IMR-90 (cell line): ENCODE results near the gene KIAA1614. TPM values are rescaled to one million over a fixed set of nuclear protein-coding genes. Genes with fewer than 3 reads are reported as not detected.

ENCODE experiments used
- ATAC-seq: fragments of 200-7000 bp; cut with Tn5 transposase; 2 replicates; pipeline ENCODE4 v1.9.1; 2020; ENCODE audit warnings: low read depth, mild to moderate bottlenecking, moderate library complexity
- BruUV-seq: library from RNA; stranded (reverse); fragments of 400-500 nt; replicated peaks from 2 replicates; lab custom pipeline; 2021; lab: Mats Ljungman, UMichigan
- CTCF ChIA-PET: fragments of 300-600 bp; formaldehyde crosslinking; extraction: SDS; loops from one replicate; lab custom pipeline; 2021; ENCODE audit warnings: antibody characterized with exemption; lab: Yijun Ruan, JAX
- POLR2A ChIA-PET: fragments of 300-600 bp; sonication (Branson Sonifier 250); formaldehyde crosslinking; loops from one replicate; lab custom pipeline; 2022; ENCODE audit warnings: antibody characterized with exemption; ENCODE audit not compliant: unreplicated experiment; lab: Charles Lee
- DNase-seq: peaks from one replicate; pipeline ENCODE4 v3.0.0; 2013
- H2AFZ ChIP-seq: replicated peaks from 2 replicates; pipeline ENCODE3; 2013; ENCODE audit warnings: low read length, mild to moderate bottlenecking; ENCODE audit not compliant: poor library complexity
- H2AK5ac ChIP-seq: 2 replicates; pipeline ENCODE4 v1.6.1; 2013; ENCODE audit warnings: low read depth, low read length, inconsistent platforms
- H2AK9ac ChIP-seq: replicated peaks from 2 replicates; pipeline ENCODE3; 2013; ENCODE audit warnings: mild to moderate bottlenecking, low read depth, low read length, moderate library complexity; ENCODE audit not compliant: poor library complexity
- H2BK120ac ChIP-seq: 2 replicates; pipeline ENCODE4 v1.6.1; 2013; ENCODE audit warnings: low read depth, low read length, inconsistent platforms
- H2BK15ac ChIP-seq: 3 replicates; pipeline ENCODE4 v1.6.1; 2013; ENCODE audit warnings: low read depth, low read length, inconsistent platforms
- H2BK20ac ChIP-seq: 2 replicates; pipeline ENCODE4 v1.6.1; 2013; ENCODE audit warnings: low read depth, mild to moderate bottlenecking, inconsistent platforms, low read length, moderate library complexity
- H2BK5ac ChIP-seq: 2 replicates; pipeline ENCODE4 v1.6.1; 2013; ENCODE audit warnings: mild to moderate bottlenecking, low read depth, low read length, inconsistent platforms; ENCODE audit not compliant: poor library complexity, severe bottlenecking
- H3K14ac ChIP-seq: replicated peaks from 2 replicates; pipeline ENCODE4 v1.6.1; 2013; ENCODE audit warnings: low read depth, low read length, inconsistent platforms
- H3K18ac ChIP-seq: 2 replicates; pipeline ENCODE4 v1.6.1; 2013; ENCODE audit warnings: low read depth, low read length, control low read depth
- H3K23ac ChIP-seq: 2 replicates; pipeline ENCODE4 v1.6.1; 2013; ENCODE audit warnings: low read depth, low read length, inconsistent platforms
- H3K27ac ChIP-seq: 2 replicates; pipeline ENCODE4 v1.5.1; 2013; ENCODE audit warnings: mild to moderate bottlenecking, control low read depth, low read length; ENCODE audit not compliant: insufficient read depth
- H3K27me3 ChIP-seq: 2 replicates; pipeline ENCODE4 v1.6.1; 2013; ENCODE audit warnings: low read length; ENCODE audit not compliant: control insufficient read depth, insufficient read depth
- H3K36me3 ChIP-seq: 2 replicates; pipeline ENCODE4 v1.6.1; 2013; ENCODE audit warnings: low read length, mixed read lengths; ENCODE audit not compliant: control insufficient read depth, insufficient read depth
- H3K4ac ChIP-seq: 2 replicates; pipeline ENCODE4 v1.6.1; 2013; ENCODE audit warnings: low read depth, low read length, inconsistent platforms
- H3K4me1 ChIP-seq: 2 replicates; pipeline ENCODE4 v1.6.1; 2013; ENCODE audit warnings: low read length, mixed read lengths; ENCODE audit not compliant: control insufficient read depth, insufficient read depth
- H3K4me2 ChIP-seq: 2 replicates; pipeline ENCODE4 v1.6.1; 2013; ENCODE audit warnings: low read depth, mild to moderate bottlenecking, control low read depth, low read length, moderate library complexity
- H3K4me3 ChIP-seq: 2 replicates; pipeline ENCODE4 v1.5.1; 2013; ENCODE audit warnings: low read depth, mild to moderate bottlenecking, control low read depth, low read length, moderate library complexity; ENCODE audit not compliant: insufficient read depth
- H3K56ac ChIP-seq: 2 replicates; pipeline ENCODE4 v1.6.1; 2013; ENCODE audit warnings: low read length, inconsistent platforms; ENCODE audit not compliant: insufficient read depth; ENCODE audit errors: extremely low read depth
- H3K79me1 ChIP-seq, 2 experiments: 2 replicates each; pipeline ENCODE4 v1.6.1; 2013; ENCODE audit warnings: low read length in 2 of 2, inconsistent platforms in 1 of 2, low read depth in 1 of 2
- H3K9ac ChIP-seq: 2 replicates; pipeline ENCODE4 v1.6.1; 2013; ENCODE audit warnings: low read depth, low read length, control low read depth
- H3K9me1 ChIP-seq: 2 replicates; pipeline ENCODE4 v1.6.1; 2013; ENCODE audit warnings: low read length, inconsistent platforms; ENCODE audit not compliant: insufficient read depth
- H3K9me3 ChIP-seq: 2 replicates; pipeline ENCODE4 v1.6.1; 2013; ENCODE audit warnings: low read length; ENCODE audit not compliant: control insufficient read depth, insufficient read depth
- H4K20me1 ChIP-seq: 2 replicates; pipeline ENCODE4 v1.6.1; 2013; ENCODE audit warnings: low read length, inconsistent platforms; ENCODE audit not compliant: insufficient read depth
- H4K5ac ChIP-seq: 2 replicates; pipeline ENCODE4 v1.6.1; 2013; ENCODE audit warnings: mild to moderate bottlenecking, low read depth, low read length, control low read depth
- H4K8ac ChIP-seq, 2 experiments: 2 replicates each; pipeline ENCODE4 v1.6.1; 2013; ENCODE audit warnings: low read depth in 2 of 2, low read length in 2 of 2, control low read depth in 1 of 2, inconsistent platforms in 1 of 2
- H4K91ac ChIP-seq: 2 replicates; pipeline ENCODE4 v1.6.1; 2013; ENCODE audit warnings: low read depth, low read length, inconsistent platforms; ENCODE audit not compliant: insufficient read depth
- CEBPB ChIP-seq: IDR thresholded peaks from 2 replicates; pipeline ENCODE4 v1.6.1; 2012; ENCODE audit warnings: low read depth, low read length, improper control_type of control experiment
- FOS ChIP-seq: fragments of 150-350 bp; IDR thresholded peaks from 2 replicates; pipeline ENCODE4 v1.6.1; 2016; ENCODE audit warnings: low read depth, low read length
- MAFK ChIP-seq: IDR thresholded peaks from 2 replicates; pipeline ENCODE4 v1.6.1; 2012; ENCODE audit warnings: low read depth, low read length, improper control_type of control experiment
- MAZ ChIP-seq: IDR thresholded peaks from 2 replicates; pipeline ENCODE4 v1.6.1; 2012; ENCODE audit warnings: low read depth, mild to moderate bottlenecking, low read length, improper control_type of control experiment, moderate library complexity, borderline replicate concordance
- MXI1 ChIP-seq: IDR thresholded peaks from 2 replicates; pipeline ENCODE4 v1.6.1; 2012; ENCODE audit warnings: low read depth, mild to moderate bottlenecking, low read length, moderate library complexity, borderline replicate concordance
- NFE2L2 ChIP-seq: fragments of 150-350 bp; IDR thresholded peaks from 2 replicates; pipeline ENCODE4 v1.6.1; 2016; ENCODE audit warnings: low read depth, mild to moderate bottlenecking, low read length
- POLR2A ChIP-seq: IDR thresholded peaks from 2 replicates; pipeline ENCODE4 v1.6.1; 2012; ENCODE audit warnings: mild to moderate bottlenecking, low read depth, low read length
- SMC3 ChIP-seq: fragments of 150-350 bp; IDR thresholded peaks from 2 replicates; pipeline ENCODE4 v1.6.1; 2016; ENCODE audit warnings: low read depth, mild to moderate bottlenecking, antibody characterized with exemption, low read length, moderate library complexity
- WGBS, 2 experiments: methylation state at CpG; one replicate each; pipeline versions ENCODE4 v1.1.5 to v1.1.7; 2013; ENCODE audit warnings: missing lambda C conversion rate in 2 of 2; ENCODE audit not compliant: insufficient read length in 1 of 2; ENCODE audit errors: extremely low coverage in 2 of 2; 5-methylcytosine and 5-hydroxymethylcytosine counted together
- dilution Hi-C: fragments of 300-500 bp; cut with HindIII; formaldehyde crosslinking; loops from one replicate; pipeline ENCODE4 v1.14.3; 2018; ENCODE audit warnings: low sequenced_read_pairs; ENCODE audit not compliant: unreplicated experiment
- in situ Hi-C: fragments of 300-500 bp; cut with MboI; formaldehyde crosslinking; loops from 3 replicates; pipeline ENCODE4 v1.14.3; 2019; ENCODE audit warnings: low sequenced_read_pairs, inconsistent platforms, mixed read lengths
- intact Hi-C: fragments of 100-400 bp; cut with micrococcal nuclease; formaldehyde crosslinking; loops from 2 replicates; pipeline ENCODE4 v1.10.0; 2022
- polyA plus RNA-seq, 3 experiments: library from polyadenylated mRNA; depleted of rRNA; stranded (reverse); fragments of >200 nt; gene quantifications; 2 replicates each; pipeline ENCODE4 v1.2.3, GENCODE V29; 2012; ENCODE audit warnings: low replicate concordance in 1 of 3
- total RNA-seq: library from RNA; depleted of rRNA; stranded (reverse); fragments of >200 nt; gene quantifications from 2 replicates; pipeline ENCODE4 v1.2.3, GENCODE V29; 2012
- TF ChIP-seq, protein P1 (sequence below): fragments of 150-350 bp; IDR thresholded peaks from 2 replicates; pipeline ENCODE4 v1.6.1; 2016; ENCODE audit warnings: low read depth, mild to moderate bottlenecking, low read length, moderate library complexity, borderline replicate concordance
- TF ChIP-seq, protein P2 (sequence below): fragments of 150-350 bp; IDR thresholded peaks from 2 replicates; pipeline ENCODE4 v1.6.1; 2017; ENCODE audit warnings: mild to moderate bottlenecking, antibody characterized with exemption, low read length, low read depth

Gene KIAA1614
- total and polyA plus RNA-seq, 2 of the 4 experiments (the other 2 are of a cell fraction): 1.8 to 3.5 TPM

DNA sequence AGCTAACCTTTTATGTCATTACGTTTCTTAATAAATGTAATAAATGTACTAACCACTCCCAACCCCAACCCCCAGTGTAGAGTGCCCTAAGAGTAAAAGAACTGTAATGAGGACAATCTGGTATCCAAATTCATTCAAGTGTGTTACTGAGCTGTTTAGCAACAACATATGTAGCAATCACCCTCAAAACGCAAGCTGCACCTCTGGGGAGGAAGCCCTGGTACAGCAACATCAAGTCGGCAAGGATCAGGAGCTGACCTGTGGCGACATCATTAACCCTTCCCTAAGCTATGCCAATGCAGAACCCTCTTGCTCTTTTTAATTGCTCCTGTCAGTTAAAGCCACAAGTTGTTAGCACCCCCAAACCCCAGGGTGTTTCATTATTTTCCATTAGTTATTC lies 62.9 kb downstream of the KIAA1614 start:
- no peak overlapping the region for H3K4me2 ChIP-seq
- intact Hi-C loops (no loop called here), in situ Hi-C loops (no loop called here), dilution Hi-C loops (no loop called here)
- no peak for ATAC-seq
- no peak overlapping the region for H3K23ac ChIP-seq
- H3K9me1 ChIP-seq: peaks cover 14% of the 10 kb centered on the region
- H3K27ac ChIP-seq: no peak overlapping the region
- no peak overlapping the region for H2BK15ac ChIP-seq
- no peak overlapping the region for H3K4ac ChIP-seq
- POLR2A ChIA-PET: no interaction called here
- no peak overlapping the region for H2AK9ac ChIP-seq
- no peak overlapping the region for H3K9ac ChIP-seq
- H3K79me1 ChIP-seq: peaks cover 31 to 58% of the 10 kb centered on the region in 2 experiments
- H2BK20ac ChIP-seq: no peak overlapping the region
- 80% methylated on average over 1 of the region's 4 CpGs; no CpG with 5 or more reads in 1 of the 2 experiments for WGBS, 2 experiments
- no peaks in the 10 kb centered on the region for H3K9me3 ChIP-seq
- DNase-seq: no peak
- no TSS peak for BruUV-seq
- H4K91ac ChIP-seq: no peak overlapping the region
- H3K14ac ChIP-seq: no peak overlapping the region
- no peak for TF ChIP-seq MXI1
- no peak for TF ChIP-seq SMC3
- TF ChIP-seq, protein P1, sequence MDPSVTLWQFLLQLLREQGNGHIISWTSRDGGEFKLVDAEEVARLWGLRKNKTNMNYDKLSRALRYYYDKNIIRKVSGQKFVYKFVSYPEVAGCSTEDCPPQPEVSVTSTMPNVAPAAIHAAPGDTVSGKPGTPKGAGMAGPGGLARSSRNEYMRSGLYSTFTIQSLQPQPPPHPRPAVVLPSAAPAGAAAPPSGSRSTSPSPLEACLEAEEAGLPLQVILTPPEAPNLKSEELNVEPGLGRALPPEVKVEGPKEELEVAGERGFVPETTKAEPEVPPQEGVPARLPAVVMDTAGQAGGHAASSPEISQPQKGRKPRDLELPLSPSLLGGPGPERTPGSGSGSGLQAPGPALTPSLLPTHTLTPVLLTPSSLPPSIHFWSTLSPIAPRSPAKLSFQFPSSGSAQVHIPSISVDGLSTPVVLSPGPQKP: no peak
- no peak for TF ChIP-seq CEBPB
- TF ChIP-seq MAFK: no peak
- TF ChIP-seq POLR2A: no peak
- TF ChIP-seq FOS: no peak
- no peak for TF ChIP-seq MAZ
- no peak for TF ChIP-seq NFE2L2
- TF ChIP-seq, protein P2, sequence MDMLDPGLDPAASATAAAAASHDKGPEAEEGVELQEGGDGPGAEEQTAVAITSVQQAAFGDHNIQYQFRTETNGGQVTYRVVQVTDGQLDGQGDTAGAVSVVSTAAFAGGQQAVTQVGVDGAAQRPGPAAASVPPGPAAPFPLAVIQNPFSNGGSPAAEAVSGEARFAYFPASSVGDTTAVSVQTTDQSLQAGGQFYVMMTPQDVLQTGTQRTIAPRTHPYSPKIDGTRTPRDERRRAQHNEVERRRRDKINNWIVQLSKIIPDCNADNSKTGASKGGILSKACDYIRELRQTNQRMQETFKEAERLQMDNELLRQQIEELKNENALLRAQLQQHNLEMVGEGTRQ: no peak
- H4K8ac ChIP-seq: no peak overlapping the region
- peaks cover 26% of the 10 kb centered on the region for H3K36me3 ChIP-seq
- no peak overlapping the region for H2AK5ac ChIP-seq
- no peak overlapping the region for H3K56ac ChIP-seq
- no peak overlapping the region for H2BK120ac ChIP-seq
- H3K18ac ChIP-seq: no peak overlapping the region
- H3K4me1 ChIP-seq: peaks cover 8% of the 10 kb centered on the region
- CTCF ChIA-PET: interaction anchor here (1.1 to 1.2 kb wide), 2 partner anchors 104 to 167 kb away, joined by 3 read pairs; no protein-coding TSS in a partner anchor
- peaks cover 5% of the 10 kb centered on the region; the same call in 1 of the 2 replicates for H4K20me1 ChIP-seq
- no peak overlapping the region for H2BK5ac ChIP-seq
- no peak overlapping the region for H2AFZ ChIP-seq
- no peak overlapping the region for H4K5ac ChIP-seq
- no peaks in the 10 kb centered on the region for H3K27me3 ChIP-seq
- no peak overlapping the region for H3K4me3 ChIP-seq
